Measurements from ENCODE around the gene TTC3. TPM values are rescaled to one million over a fixed set of nuclear protein-coding genes. Genes with fewer than 3 reads are reported as not detected.

The TTC3 gene
- total RNA-seq, 2 experiments from 2014 or later: 141 to 142 TPM

- no peaks in the 10 kb centered on the region for H3K27me3 ChIP-seq (ENCODE audit: control insufficient read depth in 1 of 2, insufficient read depth in 2 of 2, low read length in 2 of 2)
- H3K4me3 ChIP-seq (ENCODE audit: low read length): no peak overlapping the region
- ATAC-seq (ENCODE audit: poor library complexity) (no peak), DNase-seq (no peak)
- no peak overlapping the region for H3K27ac Mint-ChIP-seq
- H3K9me3 ChIP-seq (ENCODE audit: control insufficient read depth in 1 of 2, insufficient read depth in 1 of 2, low read length in 2 of 2): no peaks in the 10 kb centered on the region
- H3K27ac ChIP-seq (ENCODE audit: low read depth in 1 of 2, low read length in 2 of 2): no peak overlapping the region
- no peak overlapping the region for H3K4me3 Mint-ChIP-seq
- H3K9me3 Mint-ChIP-seq: no peaks in the 10 kb centered on the region
- intact Hi-C loops (cut with DNase I, micrococcal nuclease): no loop called here
- no peaks in the 10 kb centered on the region for H3K27me3 Mint-ChIP-seq
- no peaks in the 10 kb centered on the region for H3K4me1 ChIP-seq (ENCODE audit: insufficient read depth, low read length)
- ChIA-PET CTCF (no interaction called here), POLR2A (no interaction called here)
- TF ChIP-seq CTCF (IDR thresholded peaks at IDR 0.05): no peak
- peaks cover 3% of the 10 kb centered on the region for H3K4me1 Mint-ChIP-seq (ENCODE audit: low read depth)
- H3K36me3 ChIP-seq (ENCODE audit: insufficient read depth, low read length): peaks cover 63% of the 10 kb centered on the region
- H3K36me3 Mint-ChIP-seq (ENCODE audit: low read depth): peaks cover 87% of the 10 kb centered on the region
Observed at GRCh38 chr21:37232274-37233018, 159.4 kb downstream of the TTC3 start.

GRCh38 chr21:37233551-37234146 is 160.6 kb downstream of the TTC3 start:
- Histone ChIP-seq H3K27me3 (ENCODE audit: control insufficient read depth in 1 of 2, insufficient read depth in 2 of 2, low read length in 2 of 2) (no peaks in the 10 kb centered on the region), H3K4me3 (ENCODE audit: low read length) (no peak overlapping the region), H3K9me3 (ENCODE audit: control insufficient read depth in 1 of 2, insufficient read depth in 1 of 2, low read length in 2 of 2) (no peaks in the 10 kb centered on the region), H3K27ac (ENCODE audit: low read depth in 1 of 2, low read length in 2 of 2) (no peak overlapping the region), H3K36me3 (ENCODE audit: insufficient read depth, low read length) (peaks cover 61% of the 10 kb centered on the region), H3K4me1 (ENCODE audit: insufficient read depth, low read length) (peaks cover 8% of the 10 kb centered on the region)
- intact Hi-C loops (cut with DNase I, micrococcal nuclease): no loop called here
- no peak for TF ChIP-seq CTCF (IDR thresholded peaks at IDR 0.05)
- Mint-ChIP-seq H3K9me3 (no peaks in the 10 kb centered on the region), H3K27ac (no peak overlapping the region), H3K27me3 (no peaks in the 10 kb centered on the region), H3K36me3 (ENCODE audit: low read depth) (peaks cover 87% of the 10 kb centered on the region), H3K4me1 (ENCODE audit: low read depth) (peaks cover 15% of the 10 kb centered on the region), H3K4me3 (no peak overlapping the region)
- no peak for ATAC-seq (ENCODE audit: poor library complexity)
- ChIA-PET CTCF (interaction anchor here (1.6 kb wide), 1 partner anchor 179 kb away, joined by 3 read pairs; no protein-coding TSS in a partner anchor), POLR2A (interaction anchor here (1.0 kb wide), 1 partner anchor 8 kb away, joined by 3 read pairs; no protein-coding TSS in a partner anchor)
- no peak for DNase-seq

GRCh38 chr21:37237346-37237745 is 164.3 kb downstream of the TTC3 start:
- ChIA-PET POLR2A (no interaction called here), CTCF (no interaction called here)
- Histone ChIP-seq H3K27me3 (ENCODE audit: control insufficient read depth in 1 of 2, insufficient read depth in 2 of 2, low read length in 2 of 2) (no peaks in the 10 kb centered on the region), H3K4me3 (ENCODE audit: low read length) (no peak overlapping the region), H3K27ac (ENCODE audit: low read depth in 1 of 2, low read length in 2 of 2) (no peak overlapping the region), H3K9me3 (ENCODE audit: control insufficient read depth in 1 of 2, insufficient read depth in 1 of 2, low read length in 2 of 2) (no peaks in the 10 kb centered on the region), H3K4me1 (ENCODE audit: insufficient read depth, low read length) (peaks cover 10% of the 10 kb centered on the region), H3K36me3 (ENCODE audit: insufficient read depth, low read length) (peaks cover 56% of the 10 kb centered on the region)
- intact Hi-C loops (cut with DNase I, micrococcal nuclease): no loop called here
- no peaks in the 10 kb centered on the region for H3K9me3 Mint-ChIP-seq
- ATAC-seq (ENCODE audit: poor library complexity) (no peak), DNase-seq (no peak)
- no peaks in the 10 kb centered on the region for H3K27me3 Mint-ChIP-seq
- H3K4me3 Mint-ChIP-seq: no peak overlapping the region
- peak overlapping the region; percentile 69 for H3K27ac Mint-ChIP-seq
- H3K4me1 Mint-ChIP-seq (ENCODE audit: low read depth): peaks cover 26% of the 10 kb centered on the region
- no peak for TF ChIP-seq CTCF (IDR thresholded peaks at IDR 0.05)
- peaks cover 80% of the 10 kb centered on the region for H3K36me3 Mint-ChIP-seq (ENCODE audit: low read depth)

All from CD4-positive, alpha-beta T cell (primary cell).